Skeletal muscle satellite cell (primary cell): ENCODE results near the gene DAB1.
"Not testable (repeated sequence)": the region's sequence is repeated elsewhere in the genome, so short reads cannot be mapped to it uniquely, and the experiment has no call there.

Experiments
- H3K27me3 ChIP-seq: 2 replicates; pipeline ENCODE4 v1.7.0; 2013; ENCODE audit warnings: low read length; ENCODE audit not compliant: control insufficient read depth, insufficient read depth
- H3K36me3 ChIP-seq: 2 replicates; pipeline ENCODE4 v1.7.0; 2013; ENCODE audit warnings: mild to moderate bottlenecking, control low read depth, low read length; ENCODE audit not compliant: insufficient read depth
- H3K4me1 ChIP-seq: 2 replicates; pipeline ENCODE4 v1.7.0; 2013; ENCODE audit warnings: low read length; ENCODE audit not compliant: control insufficient read depth, insufficient read depth
- H3K4me2 ChIP-seq: 2 replicates; pipeline ENCODE4 v1.7.0; 2013; ENCODE audit warnings: mild to moderate bottlenecking, low read length
- H3K4me3 ChIP-seq: 2 replicates; pipeline ENCODE4 v1.7.0; 2013; ENCODE audit warnings: low read length
- H3K9ac ChIP-seq: 2 replicates; pipeline ENCODE4 v1.7.0; 2013; ENCODE audit warnings: mild to moderate bottlenecking, low read depth, low read length, moderate library complexity
- H3K9me3 ChIP-seq: replicated peaks from 2 replicates; pipeline ENCODE4 v1.7.0; 2013; ENCODE audit warnings: mild to moderate bottlenecking, control low read depth, low read length

Gene DAB1

GRCh38 chr1:57106296-57106695, 317.6 kb downstream of the DAB1 start:
- Histone ChIP-seq H3K27me3 (no peaks in the 10 kb centered on the region), H3K9ac (no peak overlapping the region), H3K36me3 (no peaks in the 10 kb centered on the region), H3K4me3 (no peak overlapping the region), H3K9me3 (no peaks in the 10 kb centered on the region), H3K4me1 (no peaks in the 10 kb centered on the region), H3K4me2 (no peak overlapping the region)

- Histone ChIP-seq H3K4me1 (no peaks in the 10 kb centered on the region), H3K27me3 (no peaks in the 10 kb centered on the region), H3K9ac (no peak overlapping the region), H3K9me3 (no peaks in the 10 kb centered on the region), H3K4me2 (no peak overlapping the region), H3K4me3 (no peak overlapping the region), H3K36me3 (no peaks in the 10 kb centered on the region)
Measured at GRCh38 chr1:57102561-57103326, 321.1 kb downstream of the DAB1 start.

- no peaks in the 10 kb centered on the region for H3K9me3 ChIP-seq
- H3K27me3 ChIP-seq = no peaks in the 10 kb centered on the region
- H3K36me3 ChIP-seq = no peaks in the 10 kb centered on the region
- no peak overlapping the region for H3K9ac ChIP-seq
- H3K4me2 ChIP-seq = no peak overlapping the region
- no peak overlapping the region for H3K4me3 ChIP-seq
- H3K4me1 ChIP-seq = no peaks in the 10 kb centered on the region
Measured at GRCh38 chr1:57101209-57101608, 322.7 kb downstream of the DAB1 start.

DNA sequence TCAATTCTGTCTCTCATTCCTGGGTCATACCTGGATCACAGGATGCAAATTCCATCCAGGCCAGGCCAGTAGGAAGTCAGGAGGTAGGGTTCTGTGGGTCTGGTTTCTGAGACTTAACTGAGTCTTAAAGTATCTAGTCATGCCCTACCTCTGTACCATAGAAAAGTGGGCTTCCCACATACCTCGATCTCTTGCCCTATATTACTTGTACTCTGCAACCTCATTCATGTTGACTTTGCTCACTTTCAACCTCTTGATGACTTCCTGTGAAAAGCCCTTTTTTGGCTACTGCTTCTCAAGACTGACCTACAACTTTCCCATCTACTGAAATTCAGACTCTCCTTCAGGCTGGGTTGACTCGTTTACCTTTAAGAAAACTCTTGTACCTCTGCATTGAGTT, 329.1 kb downstream of the DAB1 start:
- H3K4me1 ChIP-seq = no peaks in the 10 kb centered on the region
- H3K9me3 ChIP-seq = no peaks in the 10 kb centered on the region
- H3K27me3 ChIP-seq = no peaks in the 10 kb centered on the region
- no peak overlapping the region for H3K4me2 ChIP-seq
- H3K36me3 ChIP-seq = no peaks in the 10 kb centered on the region
- H3K9ac ChIP-seq = no peak overlapping the region
- H3K4me3 ChIP-seq = no peak overlapping the region

- H3K4me2 ChIP-seq = no peak overlapping the region
- H3K27me3 ChIP-seq = no peaks in the 10 kb centered on the region
- no peak overlapping the region for H3K9ac ChIP-seq
- H3K4me1 ChIP-seq = no peaks in the 10 kb centered on the region
- no peaks in the 10 kb centered on the region for H3K36me3 ChIP-seq
- no peak overlapping the region for H3K4me3 ChIP-seq
- H3K9me3 ChIP-seq = no peaks in the 10 kb centered on the region
Measured at GRCh38 chr1:57093122-57093521, 330.7 kb downstream of the DAB1 start.

- Histone ChIP-seq H3K4me2 (no peak overlapping the region), H3K4me1 (no peaks in the 10 kb centered on the region), H3K9ac (no peak overlapping the region), H3K27me3 (no peaks in the 10 kb centered on the region), H3K4me3 (no peak overlapping the region), H3K36me3 (no peaks in the 10 kb centered on the region), H3K9me3 (no peaks in the 10 kb centered on the region)
Measured at GRCh38 chr1:57091642-57092041, 332.2 kb downstream of the DAB1 start.

GRCh38 chr1:57089855-57090254, 334.0 kb downstream of the DAB1 start:
- Histone ChIP-seq H3K9ac (no peak overlapping the region), H3K4me2 (no peak overlapping the region), H3K36me3 (no peaks in the 10 kb centered on the region), H3K4me3 (no peak overlapping the region), H3K27me3 (no peaks in the 10 kb centered on the region), H3K9me3 (no peaks in the 10 kb centered on the region), H3K4me1 (no peaks in the 10 kb centered on the region)

DNA sequence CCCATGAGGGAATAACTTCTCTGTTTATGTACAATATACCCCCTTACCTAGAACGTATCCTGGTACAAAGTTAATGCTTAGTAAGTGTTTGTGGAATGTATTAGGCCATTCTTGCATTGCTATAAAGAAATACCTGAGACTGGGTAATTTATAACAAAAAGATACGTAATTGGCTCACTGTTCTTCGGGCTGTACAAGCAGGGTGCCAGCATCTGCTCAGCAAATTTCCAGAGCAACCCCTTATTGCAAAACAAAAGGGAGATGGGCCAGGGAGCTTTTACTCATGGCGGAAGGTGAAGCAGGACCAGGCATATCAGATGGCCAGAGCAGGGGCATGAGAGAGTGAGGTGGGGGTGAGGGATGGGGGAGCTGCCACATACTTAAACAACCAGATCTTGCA, 334.6 kb downstream of the DAB1 start:
- H3K4me3 ChIP-seq = no peak overlapping the region
- no peaks in the 10 kb centered on the region for H3K36me3 ChIP-seq
- H3K27me3 ChIP-seq = no peaks in the 10 kb centered on the region
- H3K4me2 ChIP-seq = no peak overlapping the region
- H3K4me1 ChIP-seq = no peaks in the 10 kb centered on the region
- H3K9me3 ChIP-seq = no peaks in the 10 kb centered on the region
- no peak overlapping the region for H3K9ac ChIP-seq

GRCh38 chr1:57088653-57089052, 335.2 kb downstream of the DAB1 start:
- no peak overlapping the region for H3K4me2 ChIP-seq
- H3K36me3 ChIP-seq = no peaks in the 10 kb centered on the region
- H3K27me3 ChIP-seq = no peaks in the 10 kb centered on the region
- H3K4me3 ChIP-seq = no peak overlapping the region
- H3K9me3 ChIP-seq = no peaks in the 10 kb centered on the region
- no peak overlapping the region for H3K9ac ChIP-seq
- no peaks in the 10 kb centered on the region for H3K4me1 ChIP-seq

- not testable (repeated sequence) for H3K27me3 ChIP-seq, H3K36me3 ChIP-seq, H3K4me3 ChIP-seq, H3K4me1 ChIP-seq, H3K9ac ChIP-seq, H3K9me3 ChIP-seq, H3K4me2 ChIP-seq
Measured at GRCh38 chr1:57087660-57088059, 336.2 kb downstream of the DAB1 start.

DNA sequence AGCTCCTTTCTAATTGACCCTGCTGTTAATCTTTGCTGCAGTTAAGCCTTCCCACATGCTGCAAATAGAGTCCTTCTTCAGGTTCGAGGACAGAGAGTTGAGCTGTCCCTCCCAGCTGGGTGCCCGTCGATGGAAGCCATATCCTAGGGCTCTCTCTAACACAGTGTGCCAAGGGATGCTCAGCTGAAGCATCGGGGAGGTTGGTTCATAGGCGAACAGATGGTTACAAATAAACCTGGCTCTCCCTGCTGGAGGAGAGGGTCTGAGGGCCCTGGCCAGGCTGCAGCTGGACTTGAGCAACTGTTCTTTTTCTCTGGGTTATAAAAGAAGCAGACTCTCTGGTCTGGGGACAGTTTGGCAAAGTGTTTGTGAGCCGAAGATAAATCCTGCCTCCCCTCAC, 337.7 kb downstream of the DAB1 start:
- Histone ChIP-seq H3K36me3 (no peaks in the 10 kb centered on the region), H3K4me1 (no peaks in the 10 kb centered on the region), H3K9ac (no peak overlapping the region)

GRCh38 chr1:57084701-57085100, 339.2 kb downstream of the DAB1 start:
- H3K9ac ChIP-seq = no peak overlapping the region
- no peak overlapping the region for H3K4me3 ChIP-seq
- no peaks in the 10 kb centered on the region for H3K27me3 ChIP-seq
- H3K36me3 ChIP-seq = no peaks in the 10 kb centered on the region
- no peak overlapping the region for H3K4me2 ChIP-seq
- no peaks in the 10 kb centered on the region for H3K9me3 ChIP-seq
- H3K4me1 ChIP-seq = no peaks in the 10 kb centered on the region

More for the DNA sequence above, 337.7 kb downstream of the DAB1 start:
- Histone ChIP-seq H3K4me2 (no peak overlapping the region), H3K9me3 (no peaks in the 10 kb centered on the region), H3K27me3 (no peaks in the 10 kb centered on the region), H3K4me3 (no peak overlapping the region)
